Right atrium auricular region (tissue), 2 donors: ENCODE data around the gene TEAD3. TPM values are rescaled to one million over a fixed set of nuclear protein-coding genes. Genes with fewer than 3 reads are reported as not detected.

ENCODE experiments used
- DNase-seq: peaks from one replicate; pipeline ENCODE4 v3.0.0-alpha.2; 2019; ENCODE audit warnings: low spot score
- H3K27ac ChIP-seq, 2 donors: fragments of 200-600 bp; sonication (generic); 1 replicate in 1 of 2; 2 replicates in 1 of 2; pipeline ENCODE4 v1.5.1; 2016 to 2019
- H3K27me3 ChIP-seq, 2 donors: fragments of 200-600 bp; sonication (generic); one replicate each; pipeline versions ENCODE4 v1.5.1 to v1.6.0; 2017 to 2019
- H3K36me3 ChIP-seq: fragments of 200-600 bp; sonication (generic); one replicate; pipeline ENCODE4 v1.5.1; 2016
- H3K4me1 ChIP-seq, 2 donors: fragments of 200-600 bp; sonication (generic); one replicate each; pipeline versions ENCODE4 v1.5.1 to v1.6.0; 2017 to 2019
- H3K4me3 ChIP-seq, 2 donors: fragments of 200-600 bp; sonication (generic); 1 replicate in 1 of 2; 2 replicates in 1 of 2; pipeline ENCODE4 v1.5.1; 2017 to 2019; ENCODE audit warnings: mild to moderate bottlenecking in 1 of 2, moderate library complexity in 1 of 2
- H3K9me3 ChIP-seq, 2 donors: fragments of 200-600 bp; sonication (generic); one replicate each; pipeline ENCODE4 v1.5.1; 2019
- CTCF ChIP-seq, 2 donors: fragments of 200-600 bp; sonication (generic); IDR thresholded peaks; one replicate each; pipeline ENCODE4 v1.5.1; 2019; ENCODE audit warnings: antibody characterized with exemption in 2 of 2
- total RNA-seq, 2 donors: library from RNA; depleted of rRNA; stranded (reverse); fragments of >200 nt; gene quantifications; one replicate each; pipeline ENCODE4 v1.1.0, GENCODE V29; 2016

Gene TEAD3
- total RNA-seq, 2 donors from 2014 or later, result 19.3 to 37.1 TPM

DNA sequence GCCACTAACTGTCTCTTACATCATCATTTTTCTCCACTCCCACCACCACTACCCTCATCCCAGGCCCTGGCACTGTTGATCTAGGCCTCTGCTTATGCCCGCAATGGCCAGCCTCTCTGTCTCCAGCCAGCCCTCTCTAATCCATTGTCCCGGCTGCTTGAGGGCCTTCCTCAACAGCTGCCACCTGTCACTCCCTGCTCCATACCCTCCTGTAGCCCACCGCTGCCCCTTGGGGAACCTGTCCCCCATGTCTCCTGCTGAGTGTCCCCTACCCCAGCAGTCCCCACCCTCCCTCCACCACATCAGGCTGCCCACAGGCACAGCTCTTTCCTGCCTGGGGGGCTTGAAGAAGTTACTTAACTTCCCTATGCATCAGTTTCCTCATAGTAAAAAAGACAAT lies 13.4 kb downstream of the TEAD3 start:
- Histone ChIP-seq H3K4me1 (peaks cover 0 to 50% of the 10 kb centered on the region in 2 donors), H3K27ac (no peak overlapping the region), H3K36me3 (peaks cover 25% of the 10 kb centered on the region)

DNA sequence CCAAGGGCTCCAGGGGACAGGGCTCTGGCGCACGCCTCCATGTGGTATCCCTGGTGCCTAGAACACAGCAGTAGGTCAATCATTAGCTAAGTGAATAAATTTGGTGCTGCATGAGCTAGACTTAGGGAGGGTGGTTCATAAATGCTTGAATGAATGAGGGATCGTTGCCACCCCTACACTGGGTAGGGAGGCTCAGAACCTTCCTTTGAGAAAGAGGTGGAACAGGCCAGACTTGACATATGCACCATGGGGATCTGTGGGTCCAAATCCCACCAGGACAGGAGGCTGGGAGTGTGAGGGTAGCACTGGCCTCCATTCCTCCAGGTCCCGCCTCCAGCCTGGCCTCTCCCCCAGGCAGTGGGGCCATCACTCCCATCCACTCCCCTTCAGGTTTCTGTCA lies 13.8 kb downstream of the TEAD3 start:
- TF ChIP-seq CTCF (IDR thresholded peaks at IDR 0.05), result no peak
- Histone ChIP-seq H3K27ac (no peak overlapping the region), H3K27me3 (no peaks in the 10 kb centered on the region), H3K36me3 (peaks cover 30% of the 10 kb centered on the region), H3K4me3 (no peak overlapping the region), H3K9me3 (no peaks in the 10 kb centered on the region), H3K4me1 (peaks cover 0 to 46% of the 10 kb centered on the region in 2 donors)
- DNase-seq, result no peak

More for the DNA sequence above, 13.4 kb downstream of the TEAD3 start:
- H3K27me3 ChIP-seq, result no peaks in the 10 kb centered on the region
- TF ChIP-seq CTCF (IDR thresholded peaks at IDR 0.05), result no peak
- DNase-seq, result no peak
- no peak overlapping the region for H3K4me3 ChIP-seq
- no peaks in the 10 kb centered on the region for H3K9me3 ChIP-seq

DNA sequence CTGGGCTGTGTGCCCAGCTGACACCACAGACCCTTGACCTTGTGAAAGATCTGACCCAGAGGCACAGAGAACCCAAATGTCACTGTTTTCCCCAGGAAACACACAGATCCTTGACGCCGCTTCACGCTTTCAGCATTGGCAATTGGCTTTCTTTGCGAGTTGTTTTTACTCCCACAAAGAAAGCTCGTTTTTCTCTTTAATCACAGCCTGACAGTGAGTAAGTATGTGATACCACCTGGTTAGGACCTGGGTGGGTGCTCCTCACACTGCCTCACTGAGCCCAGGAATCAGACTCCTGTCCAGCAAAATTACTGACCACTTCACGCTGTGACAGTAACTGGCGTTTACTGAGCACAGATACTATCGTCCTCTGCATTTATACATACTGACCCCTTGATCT lies 15.7 kb downstream of the TEAD3 start:
- Histone ChIP-seq H3K36me3 (peaks cover 37% of the 10 kb centered on the region), H3K4me1 (peaks cover 0 to 30% of the 10 kb centered on the region in 2 donors), H3K27ac (peak overlapping the region in 1 of 2 donors; percentile 4), H3K27me3 (no peaks in the 10 kb centered on the region), H3K4me3 (no peak overlapping the region), H3K9me3 (no peaks in the 10 kb centered on the region)
- no peak for TF ChIP-seq CTCF (IDR thresholded peaks at IDR 0.05)
- DNase-seq, result no peak

DNA sequence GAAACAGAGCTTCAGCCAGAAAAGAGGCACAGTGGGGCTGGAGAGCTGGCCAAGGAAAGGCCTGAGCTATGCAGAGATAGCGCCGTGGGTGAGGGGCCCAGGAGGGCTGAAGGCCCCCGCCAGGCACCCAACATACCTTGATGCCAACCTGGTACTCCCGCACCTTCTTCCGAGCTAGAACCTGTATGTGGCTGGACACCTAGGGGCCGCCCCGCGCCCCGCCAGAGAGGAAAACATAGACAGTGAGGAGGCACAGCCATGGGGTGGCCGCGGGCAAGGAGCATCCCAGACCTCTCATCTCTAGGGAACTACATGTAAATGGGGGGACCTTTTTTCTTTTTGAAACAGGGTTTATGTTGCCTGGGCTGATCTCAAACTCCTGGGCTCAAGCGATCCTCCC lies 16.7 kb downstream of the TEAD3 start:
- Histone ChIP-seq H3K27ac (no peak overlapping the region), H3K9me3 (no peaks in the 10 kb centered on the region), H3K4me3 (no peak overlapping the region), H3K36me3 (peaks cover 43% of the 10 kb centered on the region), H3K27me3 (no peaks in the 10 kb centered on the region), H3K4me1 (peaks cover 0 to 19% of the 10 kb centered on the region in 2 donors)
- no peak for TF ChIP-seq CTCF (IDR thresholded peaks at IDR 0.05)
- no peak for DNase-seq

DNA sequence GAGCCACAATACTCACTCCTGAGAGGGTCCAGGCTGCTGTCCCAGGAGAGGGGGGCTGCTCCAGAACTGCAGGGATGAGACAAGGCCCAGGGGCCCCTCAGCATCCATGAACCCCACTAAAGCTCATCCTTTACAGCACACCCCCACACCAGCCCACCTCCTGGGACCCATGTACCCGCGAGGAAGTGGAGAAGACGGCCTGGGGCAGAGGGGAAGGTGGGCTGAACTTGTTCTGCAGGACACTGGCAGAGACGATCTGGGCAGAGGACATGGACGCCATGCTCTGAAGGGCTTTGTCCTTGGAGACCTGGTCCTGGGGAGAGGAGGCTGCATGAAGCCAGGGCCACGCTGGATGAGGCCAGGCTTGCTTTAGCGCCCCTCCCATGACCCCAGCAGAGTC lies 18.6 kb downstream of the TEAD3 start:
- Histone ChIP-seq H3K27ac (no peak overlapping the region), H3K9me3 (no peaks in the 10 kb centered on the region), H3K4me1 (peaks cover 0 to 13% of the 10 kb centered on the region in 2 donors), H3K4me3 (no peak overlapping the region), H3K27me3 (no peaks in the 10 kb centered on the region), H3K36me3 (peaks cover 42% of the 10 kb centered on the region)
- no peak for DNase-seq
- TF ChIP-seq CTCF (IDR thresholded peaks at IDR 0.05), result no peak

DNA sequence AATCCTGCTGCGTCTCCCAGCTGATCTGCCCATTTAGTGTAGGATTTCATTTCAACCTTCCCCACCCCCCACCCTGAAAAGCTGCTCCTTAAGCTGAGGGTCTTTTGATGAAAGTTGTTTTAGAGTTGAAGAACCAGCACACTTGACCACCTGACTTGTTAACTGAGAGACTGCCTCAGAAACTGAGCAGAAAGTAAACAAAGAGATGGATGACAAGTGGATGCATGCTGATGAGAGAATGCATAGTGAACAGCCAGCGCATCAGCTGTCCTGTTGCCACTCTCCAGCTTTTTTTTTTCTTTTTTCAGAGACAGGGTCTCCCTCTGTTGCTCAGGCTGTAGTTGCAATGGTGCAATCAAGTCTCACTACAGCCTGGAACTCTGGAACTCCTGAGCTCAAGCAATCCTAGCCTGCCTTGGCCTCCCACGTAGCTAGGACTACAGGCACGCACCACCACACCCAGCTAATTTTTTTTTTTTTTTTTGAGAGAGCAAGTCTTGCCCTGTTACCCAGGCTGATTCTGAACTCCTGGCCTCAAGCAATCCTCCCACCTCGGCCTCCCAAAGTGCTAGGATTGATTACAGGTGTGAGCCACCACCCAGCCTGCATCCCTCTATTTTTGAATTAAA lies 19.2 kb downstream of the TEAD3 start:
- TF ChIP-seq CTCF (IDR thresholded peaks at IDR 0.05), result no peak
- Histone ChIP-seq H3K36me3 (peaks cover 47% of the 10 kb centered on the region), H3K27ac (no peak overlapping the region)

More for the DNA sequence above, 19.2 kb downstream of the TEAD3 start:
- Histone ChIP-seq H3K9me3 (no peaks in the 10 kb centered on the region), H3K4me3 (no peak overlapping the region), H3K4me1 (peaks cover 0 to 13% of the 10 kb centered on the region in 2 donors), H3K27me3 (no peaks in the 10 kb centered on the region)
- no peak for DNase-seq
